HepG2 (cell line): ENCODE results near the gene KCNMA1. TPM values are rescaled to one million over a fixed set of nuclear protein-coding genes. Genes with fewer than 3 reads are reported as not detected.

Experiments used
- ATAC-seq: fragments of 200-7000 bp; cut with Tn5 transposase; 3 replicates; pipeline ENCODE4 v1.9.1; 2020; ENCODE audit warnings: mild to moderate bottlenecking, moderate library complexity
- BruUV-seq: library from RNA; stranded (reverse); fragments of 400-500 nt; replicated peaks from 2 replicates; lab custom pipeline; 2021; lab: Mats Ljungman, UMichigan
- CTCF ChIA-PET: fragments of 300-600 bp; formaldehyde crosslinking; extraction: SDS; loops from one replicate; lab custom pipeline; 2021; ENCODE audit warnings: low total read pairs, inconsistent platforms, low intra/inter-chr PET ratio; lab: Yijun Ruan, JAX
- POLR2A ChIA-PET: fragments of 350-600 bp; sonication (Branson Sonifier 250); formaldehyde crosslinking; loops from one replicate; lab custom pipeline; 2020; ENCODE audit warnings: antibody characterized with exemption, inconsistent platforms; lab: Yijun Ruan, JAX
- DNase-seq: peaks from one replicate; pipeline ENCODE4 v3.0.0-alpha.2; 2015; ENCODE audit warnings: low spot score
- FAIRE-seq: peaks from 3 replicates; lab custom pipeline; 2011; peaks lifted over from hg19 to GRCh38; lab: Jason Lieb, UNC
- H2AFZ ChIP-seq: one replicate; pipeline ENCODE4 v1.6.1; 2011; ENCODE audit warnings: low read length, inconsistent platforms
- H3K27ac ChIP-seq: fragments of 300-600 bp; 3 replicates; pipeline ENCODE4 v1.8.0; 2011; ENCODE audit warnings: mixed run types, mild to moderate bottlenecking, mixed read lengths, low read length, inconsistent platforms; ENCODE audit not compliant: insufficient read depth; ENCODE audit errors: extremely low read length
- H3K27me3 ChIP-seq, 2 experiments: fragments of 200-600 bp in 1 of 2; 2 replicates in 1 of 2; 3 replicates in 1 of 2; pipeline versions ENCODE4 v1.6.0 to v1.8.0; 2011; ENCODE audit warnings: low read length in 2 of 2, mild to moderate bottlenecking in 2 of 2, moderate library complexity in 2 of 2, inconsistent platforms in 1 of 2; ENCODE audit not compliant: insufficient read depth in 2 of 2, control insufficient read depth in 1 of 2
- H3K36me3 ChIP-seq, 2 experiments: fragments of 200-600 bp in 1 of 2; replicated peaks in 1 of 2; 2 replicates in 1 of 2; 3 replicates in 1 of 2; pipeline versions ENCODE4 v1.5.1 to v1.8.0; 2011; ENCODE audit warnings: low read length in 2 of 2, inconsistent platforms in 1 of 2; ENCODE audit not compliant: insufficient read depth in 2 of 2, control insufficient read depth in 1 of 2
- H3K4me1 ChIP-seq: 2 replicates; pipeline ENCODE4 v1.5.1; 2012; ENCODE audit warnings: low read length, inconsistent platforms; ENCODE audit not compliant: insufficient read depth
- H3K4me2 ChIP-seq: 2 replicates; pipeline ENCODE4 v1.6.0; 2011; ENCODE audit warnings: low read depth, low read length, inconsistent platforms
- H3K4me3 ChIP-seq, 3 experiments: fragments of 200-600 bp in 1 of 3; sonication (generic), shearing (Covaris generic) in 1 of 3; replicated peaks in 1 of 3; 2 replicates each; pipeline ENCODE4 v1.5.1; 2011 to 2016; ENCODE audit warnings: low read length in 3 of 3, inconsistent platforms in 2 of 3, low read depth in 2 of 3, mild to moderate bottlenecking in 2 of 3, control low read depth in 1 of 3, mixed read lengths in 1 of 3; ENCODE audit not compliant: insufficient read depth in 1 of 3
- H3K79me2 ChIP-seq: one replicate; pipeline ENCODE4 v1.6.1; 2011; ENCODE audit warnings: low read length, inconsistent platforms; ENCODE audit not compliant: insufficient read depth
- H3K9ac ChIP-seq: 2 replicates; pipeline ENCODE4 v1.6.0; 2011; ENCODE audit warnings: mild to moderate bottlenecking, low read depth, low read length, inconsistent platforms; ENCODE audit not compliant: insufficient read depth
- H3K9me3 ChIP-seq: 2 replicates; pipeline ENCODE4 v1.5.1; 2012; ENCODE audit warnings: mild to moderate bottlenecking, low read length
- H4K20me1 ChIP-seq: 2 replicates; pipeline ENCODE4 v1.6.0; 2011; ENCODE audit warnings: inconsistent platforms, mild to moderate bottlenecking, low read length, moderate library complexity; ENCODE audit not compliant: insufficient read depth
- CCAR2 ChIP-seq: fragments of 200-400 bp; formaldehyde crosslinking; optimal IDR thresholded peaks from 2 replicates; pipeline ENCODE3; 2018; ENCODE audit warnings: low read depth, mild to moderate bottlenecking, low read length, moderate library complexity
- GTF2F1 ChIP-seq: fragments of 150-350 bp; IDR thresholded peaks from 2 replicates; pipeline ENCODE4 v1.6.1; 2014; ENCODE audit warnings: low read length
- MYC ChIP-seq: sonication (generic); formaldehyde crosslinking; IDR thresholded peaks from 2 replicates; pipeline ENCODE4 v1.9.0; 2021; ENCODE audit warnings: missing genetic modification reagents, borderline replicate concordance
- NFIC ChIP-seq: IDR thresholded peaks from 2 replicates; pipeline ENCODE4 v1.6.1; 2012; ENCODE audit warnings: mild to moderate bottlenecking, low read length, inconsistent platforms
- PCBP2 ChIP-seq: fragments of 200-400 bp; formaldehyde crosslinking; optimal IDR thresholded peaks from 2 replicates; pipeline ENCODE3; 2018; ENCODE audit warnings: low read length, low read depth; ENCODE audit not compliant: poor library complexity, severe bottlenecking
- REL ChIP-seq: sonication (generic); formaldehyde crosslinking; conservative IDR thresholded peaks from 2 replicates; pipeline ENCODE4 v1.8.0; 2022; ENCODE audit warnings: mild to moderate bottlenecking, missing genetic modification reagents, moderate library complexity
- SP4 ChIP-seq: sonication (generic); formaldehyde crosslinking; IDR thresholded peaks from 2 replicates; pipeline ENCODE4 v1.8.1; 2023; ENCODE audit warnings: mild to moderate bottlenecking, missing genetic modification reagents
- ZNF224 ChIP-seq: sonication (generic); formaldehyde crosslinking; IDR thresholded peaks from 2 replicates; pipeline ENCODE4 v1.5.0; 2020; ENCODE audit warnings: mild to moderate bottlenecking, missing genetic modification reagents
- ZNF329 ChIP-seq: sonication (generic); formaldehyde crosslinking; IDR thresholded peaks from 2 replicates; pipeline ENCODE4 v1.9.0; 2021; ENCODE audit warnings: low read depth, mild to moderate bottlenecking, missing genetic modification reagents
- ZNF468 ChIP-seq: sonication (generic); formaldehyde crosslinking; IDR thresholded peaks from 2 replicates; pipeline ENCODE4 v1.8.0; 2022; ENCODE audit warnings: mild to moderate bottlenecking, moderate library complexity, missing genetic modification reagents
- ZNF510 ChIP-seq: sonication (generic); formaldehyde crosslinking; IDR thresholded peaks from 2 replicates; pipeline ENCODE4 v1.4.0; 2020; ENCODE audit warnings: low read depth, mild to moderate bottlenecking, missing genetic modification reagents
- ZNF562 ChIP-seq: sonication (generic); formaldehyde crosslinking; IDR thresholded peaks from 2 replicates; pipeline ENCODE4 v1.8.0; 2022; ENCODE audit warnings: missing genetic modification reagents, borderline replicate concordance
- ZNF766 ChIP-seq: sonication (generic); formaldehyde crosslinking; IDR thresholded peaks from 2 replicates; pipeline ENCODE4 v1.5.0; 2020; ENCODE audit warnings: missing genetic modification reagents, borderline replicate concordance
- WGBS: methylation state at CpG from one replicate; pipeline ENCODE4 v1.1.6; 2017; ENCODE audit warnings: low lambda C conversion rate; 5-methylcytosine and 5-hydroxymethylcytosine counted together
- in situ Hi-C: cut with HindIII; loops from 2 replicates; pipeline ENCODE4 v1.10.0; 2017; ENCODE audit warnings: low pct_unique_long_range_greater_than_20kb; ENCODE audit not compliant: extremely low pct_ligation_motif_present
- intact Hi-C: fragments of 100-400 bp; cut with micrococcal nuclease; formaldehyde crosslinking; loops from one replicate; pipeline ENCODE4 v1.10.0; 2022; ENCODE audit not compliant: unreplicated experiment
- polyA plus RNA-seq, 8 experiments: library from polyadenylated mRNA; depleted of rRNA in 3 of 8; stranded (reverse) in 7 of 8; unstranded in 1 of 8; fragments of >200 nt; fragmentation: Illumina TruSeq in 4 of 8; extraction: Trizol in 4 of 8; gene quantifications; 2 replicates each; pipeline versions ENCODE4 v1.2.1 to v1.2.3, GENCODE V29; 2011 to 2016; ENCODE audit warnings: low read depth in 4 of 8, missing spikeins in 1 of 8, mixed read lengths in 1 of 8; ENCODE audit not compliant: insufficient read depth in 1 of 8
- total RNA-seq, 5 experiments: library from RNA; depleted of rRNA; stranded (reverse); fragments of >200 nt; fragmentation: Illumina TruSeq; extraction: Trizol; gene quantifications; 2 replicates each; pipeline ENCODE4 v1.2.3, GENCODE V29; 2016; ENCODE audit warnings: low read depth in 1 of 5
- TF ChIP-seq, protein P1 (sequence below): sonication (generic); formaldehyde crosslinking; IDR thresholded peaks from 2 replicates; pipeline ENCODE4 v1.8.1; 2022; ENCODE audit warnings: mild to moderate bottlenecking, missing genetic modification reagents
- TF ChIP-seq, protein P2 (sequence below), 2 experiments: fragments of 450-650 bp in 1 of 2; sonication (generic) in 1 of 2; formaldehyde crosslinking; IDR thresholded peaks; 2 replicates each; pipeline versions ENCODE4 v1.5.0 to v1.8.0; 2020 to 2022; ENCODE audit warnings: mild to moderate bottlenecking in 1 of 2, missing genetic modification reagents in 1 of 2
- TF ChIP-seq, protein P3 (sequence below): sonication (generic); formaldehyde crosslinking; IDR thresholded peaks from 2 replicates; pipeline ENCODE4 v1.9.0; 2022; ENCODE audit warnings: low read depth, missing genetic modification reagents

The KCNMA1 gene
- total and polyA plus RNA-seq, 2 of the 13 experiments (the other 11 are each of a cell fraction or from before 2014, with no cell fraction given) = 0.02 TPM; not detected in 1

DNA sequence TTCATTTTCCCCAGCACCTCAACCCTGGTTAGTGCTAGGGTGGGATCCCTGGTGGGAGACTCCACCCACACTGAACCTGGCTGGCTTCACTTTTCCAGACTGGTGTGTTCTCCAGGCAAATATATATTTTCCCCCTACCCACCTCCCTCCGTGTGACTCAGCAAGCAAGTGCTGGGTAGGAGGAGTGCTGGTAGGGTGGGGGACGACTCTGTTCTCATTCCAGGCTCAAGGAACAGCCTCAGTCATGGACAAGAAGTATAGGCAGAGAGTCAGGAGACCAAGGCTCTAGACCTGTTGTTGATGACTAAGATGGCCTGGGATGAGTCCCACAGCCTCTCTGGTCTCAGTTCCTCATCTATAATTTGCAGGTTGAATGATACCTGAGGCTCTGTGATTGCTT is 328.1 kb downstream of the KCNMA1 start:
- DNase-seq = no peak
- WGBS = 0% methylated on average over 1 of the region's 2 CpGs

DNA sequence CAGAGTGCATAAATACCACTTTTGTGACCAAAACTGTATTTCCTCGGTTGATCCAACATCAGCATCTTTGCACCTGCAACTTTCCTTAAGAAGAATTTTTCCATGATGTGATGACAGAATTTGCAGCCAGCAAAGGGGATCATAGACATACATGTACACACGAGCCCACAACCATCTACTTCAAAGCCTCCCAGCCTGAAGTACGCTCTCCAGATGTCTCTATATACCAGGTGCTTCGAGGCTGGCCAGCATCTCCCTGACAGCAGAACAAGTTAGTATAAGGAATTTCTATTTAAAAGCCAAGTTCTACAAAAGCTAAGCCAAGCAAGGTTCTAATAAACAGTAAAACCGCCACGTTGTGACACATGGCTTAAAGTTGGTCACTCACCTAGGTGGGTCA is 328.5 kb downstream of the KCNMA1 start:
- Histone ChIP-seq H3K9me3 (no peaks in the 10 kb centered on the region), H3K4me1 (no peaks in the 10 kb centered on the region), H4K20me1 (no peaks in the 10 kb centered on the region), H2AFZ (no peak overlapping the region), H3K27ac (no peak overlapping the region), H3K27me3 (no peaks in the 10 kb centered on the region), H3K9ac (no peak overlapping the region), H3K36me3 (no peaks in the 10 kb centered on the region), H3K79me2 (no peaks in the 10 kb centered on the region), H3K4me3 (no peak overlapping the region), H3K4me2 (no peak overlapping the region)
- CTCF ChIA-PET = no interaction called here
- ATAC-seq = no peak
- in situ Hi-C loops (no loop called here), intact Hi-C loops (no loop called here)
- no peak for DNase-seq
- POLR2A ChIA-PET = no interaction called here
- BruUV-seq = no TSS peak
- WGBS = 22% methylated on average over 6 of the region's 6 CpGs
- FAIRE-seq = no peak
- no peak for TF ChIP-seq ZNF766 (CRISPR knock-in tag)
- no peak for TF ChIP-seq ZNF562 (CRISPR knock-in tag)
- no peak for TF ChIP-seq GTF2F1
- TF ChIP-seq MYC = no peak
- TF ChIP-seq NFIC = no peak
- no peak for TF ChIP-seq CCAR2
- TF ChIP-seq, protein P1, sequence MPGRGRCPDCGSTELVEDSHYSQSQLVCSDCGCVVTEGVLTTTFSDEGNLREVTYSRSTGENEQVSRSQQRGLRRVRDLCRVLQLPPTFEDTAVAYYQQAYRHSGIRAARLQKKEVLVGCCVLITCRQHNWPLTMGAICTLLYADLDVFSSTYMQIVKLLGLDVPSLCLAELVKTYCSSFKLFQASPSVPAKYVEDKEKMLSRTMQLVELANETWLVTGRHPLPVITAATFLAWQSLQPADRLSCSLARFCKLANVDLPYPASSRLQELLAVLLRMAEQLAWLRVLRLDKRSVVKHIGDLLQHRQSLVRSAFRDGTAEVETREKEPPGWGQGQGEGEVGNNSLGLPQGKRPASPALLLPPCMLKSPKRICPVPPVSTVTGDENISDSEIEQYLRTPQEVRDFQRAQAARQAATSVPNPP (CRISPR knock-in tag) = no peak
- no peak for TF ChIP-seq ZNF468 (CRISPR knock-in tag)
- no peak for TF ChIP-seq REL (CRISPR knock-in tag)
- TF ChIP-seq, protein P2, sequence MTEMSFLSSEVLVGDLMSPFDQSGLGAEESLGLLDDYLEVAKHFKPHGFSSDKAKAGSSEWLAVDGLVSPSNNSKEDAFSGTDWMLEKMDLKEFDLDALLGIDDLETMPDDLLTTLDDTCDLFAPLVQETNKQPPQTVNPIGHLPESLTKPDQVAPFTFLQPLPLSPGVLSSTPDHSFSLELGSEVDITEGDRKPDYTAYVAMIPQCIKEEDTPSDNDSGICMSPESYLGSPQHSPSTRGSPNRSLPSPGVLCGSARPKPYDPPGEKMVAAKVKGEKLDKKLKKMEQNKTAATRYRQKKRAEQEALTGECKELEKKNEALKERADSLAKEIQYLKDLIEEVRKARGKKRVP (CRISPR knock-in tag; IDR thresholded peaks at IDR 0.05) = no peak
- TF ChIP-seq ZNF510 (CRISPR knock-in tag) = no peak
- TF ChIP-seq PCBP2 = no peak

More for the DNA sequence above, 328.1 kb downstream of the KCNMA1 start:
- Histone ChIP-seq H3K9me3 (no peaks in the 10 kb centered on the region), H3K4me1 (no peaks in the 10 kb centered on the region), H3K36me3 (no peaks in the 10 kb centered on the region), H3K4me2 (no peak overlapping the region), H3K9ac (no peak overlapping the region), H3K79me2 (no peaks in the 10 kb centered on the region), H3K27ac (no peak overlapping the region), H3K27me3 (no peaks in the 10 kb centered on the region), H4K20me1 (no peaks in the 10 kb centered on the region), H3K4me3 (no peak overlapping the region), H2AFZ (no peak overlapping the region)
- in situ Hi-C loops = no loop called here
- ChIA-PET CTCF (no interaction called here), POLR2A (no interaction called here)
- no TSS peak for BruUV-seq
- intact Hi-C loops = no loop called here
- no peak for FAIRE-seq
- TF ChIP-seq, protein P3, sequence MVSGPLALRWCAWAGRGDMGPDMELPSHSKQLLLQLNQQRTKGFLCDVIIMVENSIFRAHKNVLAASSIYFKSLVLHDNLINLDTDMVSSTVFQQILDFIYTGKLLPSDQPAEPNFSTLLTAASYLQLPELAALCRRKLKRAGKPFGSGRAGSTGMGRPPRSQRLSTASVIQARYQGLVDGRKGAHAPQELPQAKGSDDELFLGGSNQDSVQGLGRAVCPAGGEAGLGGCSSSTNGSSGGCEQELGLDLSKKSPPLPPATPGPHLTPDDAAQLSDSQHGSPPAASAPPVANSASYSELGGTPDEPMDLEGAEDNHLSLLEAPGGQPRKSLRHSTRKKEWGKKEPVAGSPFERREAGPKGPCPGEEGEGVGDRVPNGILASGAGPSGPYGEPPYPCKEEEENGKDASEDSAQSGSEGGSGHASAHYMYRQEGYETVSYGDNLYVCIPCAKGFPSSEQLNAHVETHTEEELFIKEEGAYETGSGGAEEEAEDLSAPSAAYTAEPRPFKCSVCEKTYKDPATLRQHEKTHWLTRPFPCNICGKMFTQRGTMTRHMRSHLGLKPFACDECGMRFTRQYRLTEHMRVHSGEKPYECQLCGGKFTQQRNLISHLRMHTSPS (CRISPR knock-in tag) = no peak
- TF ChIP-seq ZNF224 (CRISPR knock-in tag) (no peak), ZNF329 (CRISPR knock-in tag) (no peak), SP4 (CRISPR knock-in tag) (no peak)
- ATAC-seq = no peak
